ENCODE measurements around the gene GADD45A. TPM values are rescaled to one million over a fixed set of nuclear protein-coding genes. Genes with fewer than 3 reads are reported as not detected.

Gene GADD45A
- total and polyA plus RNA-seq, 9 of the 15 experiments (the other 6 are each of a cell fraction or from before 2014, with no cell fraction given): 21.3 to 156 (median 62.1) TPM

GRCh38 chr1:67734323-67734690 lies 49.3 kb downstream of the GADD45A start:
- BruUV-seq (replicated peaks): no TSS peak
- Histone ChIP-seq H3K9me1 (ENCODE audit: control insufficient read depth, insufficient read depth, low read length) (no peaks in the 10 kb centered on the region), H3K4me1 (replicated peaks in 1 of 2; ENCODE audit: control insufficient read depth in 2 of 2, insufficient read depth in 2 of 2, low read length in 2 of 2) (peaks cover 45 to 85% of the 10 kb centered on the region in 2 experiments), H3K4me2 (ENCODE audit: insufficient read depth, low read length) (peak overlapping the region; percentile 84), H2AFZ (ENCODE audit: low read depth, low read length) (peak overlapping the region; percentile 80), H3K4me3 (peak overlapping the region; percentile 6; the same call in 1 of the 2 replicates), H3K9me3 (replicated peaks; ENCODE audit: control insufficient read depth, insufficient read depth, low read depth, low read length) (no peaks in the 10 kb centered on the region), H3K27me3 (ENCODE audit: control insufficient read depth in 2 of 2, insufficient read depth in 2 of 2, low read length in 2 of 2) (no peaks in the 10 kb centered on the region), H3K36me3 (ENCODE audit: control insufficient read depth, insufficient read depth, low read length) (no peaks in the 10 kb centered on the region; the same call in 2 of the 3 replicates), H3K27ac (ENCODE audit: extremely low read depth, low read depth, low read length) (peak overlapping the region; percentile 93), H3K9ac (ENCODE audit: insufficient read depth in 1 of 2, low read depth in 2 of 2, low read length in 2 of 2) (peak overlapping the region; percentile 18 to 77; a peak in 3 of 4 replicates), H3K79me2 (ENCODE audit: control insufficient read depth, insufficient read depth, low read length) (no peaks in the 10 kb centered on the region), H4K20me1 (replicated peaks; ENCODE audit: control insufficient read depth, insufficient read depth, low read length) (no peaks in the 10 kb centered on the region)
- intact Hi-C loops (cut with micrococcal nuclease) (loop anchor here (1.0 kb wide), 1 partner anchor 23 kb away; no protein-coding TSS in a partner anchor), in situ Hi-C loops (cut with MboI) (no loop called here)
- no peak for DNase-seq (ENCODE audit: extremely low read depth in 1 of 4, low spot score in 3 of 4)
- peak; percentile 36 for ATAC-seq
- whole genome bisulfite sequencing (ENCODE audit: insufficient coverage, low coverage, missing lambda C conversion rate): 0% methylated on average over 3 of the region's 3 CpGs
- no peak for FAIRE-seq
- ChIA-PET POLR2A (interaction anchor here (0.7 to 2.0 kb wide), 13 partner anchors 8 to 215 kb away, joined by 3 to 7 read pairs (median 4); no protein-coding TSS in a partner anchor), CTCF (ENCODE audit: low intra/inter-chr PET ratio) (no interaction called here)
- TF ChIP-seq ESRRA (IDR thresholded peaks at IDR 0.05; ENCODE audit: borderline replicate concordance, low read depth) (no peak), ZNF507 (tag; conservative IDR thresholded peaks at IDR 0.05) (no peak), CBX3 (IDR thresholded peaks at IDR 0.05; ENCODE audit: borderline replicate concordance in 1 of 2, low read length in 2 of 2) (0 out of 3 replicates have a peak, but pooled peaks of 1 of the 2 experiments have one; percentile 3), ZNF12 (CRISPR knock-in tag; IDR thresholded peaks at IDR 0.05) (no peak), CHD4 (IDR thresholded peaks at IDR 0.05; ENCODE audit: insufficient read depth, insufficient replicate concordance, low read depth, low read length, poor library complexity, severe bottlenecking) (no peak), ZNF184 (CRISPR knock-in tag; IDR thresholded peaks at IDR 0.05) (no peak), ZNF324 (CRISPR knock-in tag; IDR thresholded peaks at IDR 0.05) (no peak), SIRT6 (IDR thresholded peaks at IDR 0.05; ENCODE audit: low read depth, low read length) (no peak), ZNF140 (CRISPR knock-in tag; IDR thresholded peaks at IDR 0.05) (no peak), RBM25 (IDR thresholded peaks at IDR 0.05; ENCODE audit: low read depth, low read length, severe bottlenecking) (peak; percentile 42), PYGO2 (tag; IDR thresholded peaks at IDR 0.05) (0 out of 2 replicates have a peak, but pooled peaks have one; percentile 30), C11orf30 (IDR thresholded peaks at IDR 0.05; ENCODE audit: low read depth) (no peak), TEAD2 (tag; IDR thresholded peaks at IDR 0.05) (no peak), BRD4 (IDR thresholded peaks at IDR 0.05) (no peak), ZBTB17 (CRISPR knock-in tag; IDR thresholded peaks at IDR 0.05) (0 out of 2 replicates have a peak, but pooled peaks have one; percentile 9), GTF2E2 (tag; IDR thresholded peaks at IDR 0.05) (0 out of 2 replicates have a peak, but pooled peaks have one; percentile 43), ZBTB2 (IDR thresholded peaks at IDR 0.05) (0 out of 2 replicates have a peak, but pooled peaks have one; percentile 8), RAD21 (CRISPR knock-in tag; conservative IDR thresholded peaks at IDR 0.05 in 1 of 2, IDR thresholded peaks at IDR 0.05 in 1 of 2) (0 out of 4 replicates have a peak, but pooled peaks of 1 of the 2 experiments have one; percentile 0), ZNF77 (CRISPR knock-in tag; IDR thresholded peaks at IDR 0.05) (no peak), SPI1 (IDR thresholded peaks at IDR 0.05; ENCODE audit: borderline replicate concordance, low read depth, low read length) (peak; percentile 14; the same call in 1 of the 2 replicates)
- TF ChIP-seq, protein P1, sequence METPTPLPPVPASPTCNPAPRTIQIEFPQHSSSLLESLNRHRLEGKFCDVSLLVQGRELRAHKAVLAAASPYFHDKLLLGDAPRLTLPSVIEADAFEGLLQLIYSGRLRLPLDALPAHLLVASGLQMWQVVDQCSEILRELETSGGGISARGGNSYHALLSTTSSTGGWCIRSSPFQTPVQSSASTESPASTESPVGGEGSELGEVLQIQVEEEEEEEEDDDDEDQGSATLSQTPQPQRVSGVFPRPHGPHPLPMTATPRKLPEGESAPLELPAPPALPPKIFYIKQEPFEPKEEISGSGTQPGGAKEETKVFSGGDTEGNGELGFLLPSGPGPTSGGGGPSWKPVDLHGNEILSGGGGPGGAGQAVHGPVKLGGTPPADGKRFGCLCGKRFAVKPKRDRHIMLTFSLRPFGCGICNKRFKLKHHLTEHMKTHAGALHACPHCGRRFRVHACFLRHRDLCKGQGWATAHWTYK (CRISPR knock-in tag; IDR thresholded peaks at IDR 0.05): 0 out of 2 replicates have a peak, but pooled peaks have one; percentile 3
